Prostate gland (tissue), 2 donors: ENCODE data around the gene TMA7B. TPM values are rescaled to one million over a fixed set of nuclear protein-coding genes. Genes with fewer than 3 reads are reported as not detected.

Experiments used
- DNase-seq: peaks from one replicate; pipeline ENCODE4 v3.0.0-alpha.2; 2019; ENCODE audit warnings: low spot score
- H3K27ac ChIP-seq, 2 donors: fragments of 200-600 bp; sonication (generic); 2 replicates each; pipeline ENCODE4 v1.5.1; 2017 to 2019
- H3K27me3 ChIP-seq: fragments of 200-600 bp; sonication (generic); replicated peaks from 2 replicates; pipeline ENCODE4 v1.5.1; 2019; ENCODE audit not compliant: insufficient read depth
- H3K36me3 ChIP-seq, 2 donors: fragments of 200-600 bp; sonication (generic); 1 replicate in 1 of 2; 2 replicates in 1 of 2; pipeline versions ENCODE4 v1.5.1 to v1.8.1; 2017 to 2019
- H3K4me1 ChIP-seq: fragments of 200-600 bp; sonication (generic); replicated peaks from 2 replicates; pipeline ENCODE4 v1.5.1; 2019
- H3K4me3 ChIP-seq, 2 donors: fragments of 200-600 bp; sonication (generic); 2 replicates each; pipeline ENCODE4 v1.5.1; 2017 to 2019
- H3K9me3 ChIP-seq: fragments of 200-600 bp; sonication (generic); 2 replicates; pipeline ENCODE4 v1.5.1; 2017
- POLR2A ChIP-seq: fragments of 450-650 bp; IDR thresholded peaks from one replicate; pipeline ENCODE4 v1.6.1; 2016; ENCODE audit warnings: antibody characterized with exemption, mild to moderate bottlenecking
- POLR2AphosphoS5 ChIP-seq: sonication (generic); formaldehyde crosslinking; IDR thresholded peaks from one replicate; pipeline ENCODE4 v1.6.1; 2017; ENCODE audit warnings: antibody characterized with exemption
- WGBS: methylation state at CpG from one replicate; pipeline ENCODE4 v1.1.5; 2018; 5-methylcytosine and 5-hydroxymethylcytosine counted together
- intact Hi-C: fragments of 100-400 bp; cut with DNase I; formaldehyde crosslinking; loops from one replicate; pipeline ENCODE4 v1.14.2; 2022
- total RNA-seq, 2 donors: library from RNA; depleted of rRNA; stranded (reverse); fragments of >200 nt; gene quantifications; one replicate each; pipeline ENCODE4 v1.1.0, GENCODE V29; 2016
- TF ChIP-seq, protein P1 (sequence below), 4 experiments: fragments of 200-600 bp in 2 of 4; fragments of 450-650 bp in 2 of 4; sonication (generic) in 2 of 4; IDR thresholded peaks; 1 replicate in 3 of 4; 2 replicates in 1 of 4; pipeline ENCODE4 v1.5.1; 2016 to 2019; ENCODE audit warnings: antibody characterized with exemption in 4 of 4, mild to moderate bottlenecking in 2 of 4, moderate library complexity in 2 of 4

The TMA7B gene
- total RNA-seq, 2 donors from 2014 or later, result not detected

DNA sequence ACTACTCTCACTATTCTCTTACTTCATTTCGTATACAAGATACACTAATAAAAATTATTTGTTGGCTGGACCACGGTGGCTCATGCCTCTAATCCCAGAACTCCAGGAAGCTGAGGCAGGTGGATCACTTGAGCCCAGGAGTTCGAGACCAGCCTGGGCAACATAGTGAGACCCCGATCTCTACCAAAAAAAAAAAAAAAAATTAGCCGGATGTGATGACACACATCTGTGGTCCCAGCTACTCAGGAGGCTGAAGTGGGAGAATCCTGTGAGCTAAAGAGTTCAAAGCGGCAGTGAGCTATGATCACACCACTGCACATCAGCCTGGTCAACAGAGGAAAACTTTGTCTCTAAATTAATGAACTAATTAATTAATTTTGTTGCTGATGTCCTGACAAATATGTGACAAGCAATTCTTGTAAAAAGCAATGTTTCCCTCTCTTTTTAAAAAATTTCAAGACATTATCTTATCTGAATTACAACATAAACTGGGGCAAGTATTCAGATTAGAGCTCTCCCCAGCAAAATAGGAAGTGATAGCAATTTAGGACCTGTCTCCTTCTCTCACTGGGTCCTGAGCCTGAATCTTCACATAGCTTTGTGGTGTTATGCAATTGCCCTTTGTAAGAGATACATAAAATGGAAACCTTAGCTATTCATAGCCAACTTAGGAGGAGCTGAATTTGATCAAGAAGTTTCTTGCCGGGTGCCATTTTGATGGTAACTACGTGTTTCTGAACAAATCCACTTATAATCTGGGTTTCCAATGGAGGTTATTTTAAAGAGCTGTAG lies 17.6 kb upstream of the TMA7B start:
- Histone ChIP-seq H3K4me3 (no peak overlapping the region), H3K4me1 (no peaks in the 10 kb centered on the region), H3K36me3 (no peaks in the 10 kb centered on the region), H3K27me3 (no peaks in the 10 kb centered on the region), H3K9me3 (no peaks in the 10 kb centered on the region), H3K27ac (no peak overlapping the region)
- no peak for TF ChIP-seq POLR2A
- TF ChIP-seq, protein P1, sequence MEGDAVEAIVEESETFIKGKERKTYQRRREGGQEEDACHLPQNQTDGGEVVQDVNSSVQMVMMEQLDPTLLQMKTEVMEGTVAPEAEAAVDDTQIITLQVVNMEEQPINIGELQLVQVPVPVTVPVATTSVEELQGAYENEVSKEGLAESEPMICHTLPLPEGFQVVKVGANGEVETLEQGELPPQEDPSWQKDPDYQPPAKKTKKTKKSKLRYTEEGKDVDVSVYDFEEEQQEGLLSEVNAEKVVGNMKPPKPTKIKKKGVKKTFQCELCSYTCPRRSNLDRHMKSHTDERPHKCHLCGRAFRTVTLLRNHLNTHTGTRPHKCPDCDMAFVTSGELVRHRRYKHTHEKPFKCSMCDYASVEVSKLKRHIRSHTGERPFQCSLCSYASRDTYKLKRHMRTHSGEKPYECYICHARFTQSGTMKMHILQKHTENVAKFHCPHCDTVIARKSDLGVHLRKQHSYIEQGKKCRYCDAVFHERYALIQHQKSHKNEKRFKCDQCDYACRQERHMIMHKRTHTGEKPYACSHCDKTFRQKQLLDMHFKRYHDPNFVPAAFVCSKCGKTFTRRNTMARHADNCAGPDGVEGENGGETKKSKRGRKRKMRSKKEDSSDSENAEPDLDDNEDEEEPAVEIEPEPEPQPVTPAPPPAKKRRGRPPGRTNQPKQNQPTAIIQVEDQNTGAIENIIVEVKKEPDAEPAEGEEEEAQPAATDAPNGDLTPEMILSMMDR (IDR thresholded peaks at IDR 0.05), result no peak
- TF ChIP-seq POLR2AphosphoS5, result no peak
- intact Hi-C loops, result no loop called here
- 70% methylated on average over 8 of the region's 8 CpGs for WGBS
- DNase-seq, result no peak

GRCh38 chr22:39943337-39943736 lies 16.9 kb upstream of the TMA7B start:
- no peak for TF ChIP-seq POLR2AphosphoS5
- TF ChIP-seq, protein P1 (IDR thresholded peaks at IDR 0.05), result no peak
- no peak for TF ChIP-seq POLR2A
- DNase-seq, result no peak
- H3K4me3 ChIP-seq, result no peak overlapping the region
- WGBS, result 82% methylated on average over 5 of the region's 5 CpGs
- H3K27me3 ChIP-seq, result no peaks in the 10 kb centered on the region
- no peaks in the 10 kb centered on the region for H3K4me1 ChIP-seq
- no peak overlapping the region for H3K27ac ChIP-seq
- no peaks in the 10 kb centered on the region for H3K36me3 ChIP-seq
- intact Hi-C loops, result no loop called here
- H3K9me3 ChIP-seq, result no peaks in the 10 kb centered on the region

- no peaks in the 10 kb centered on the region for H3K27me3 ChIP-seq
- H3K4me1 ChIP-seq, result no peaks in the 10 kb centered on the region
- WGBS, result 73% methylated on average over 11 of the region's 11 CpGs
- H3K36me3 ChIP-seq, result no peaks in the 10 kb centered on the region
- intact Hi-C loops, result no loop called here
- no peak overlapping the region for H3K4me3 ChIP-seq
- no peaks in the 10 kb centered on the region for H3K9me3 ChIP-seq
- no peak overlapping the region for H3K27ac ChIP-seq
- TF ChIP-seq POLR2A (no peak), POLR2AphosphoS5 (no peak)
- TF ChIP-seq, protein P1 (IDR thresholded peaks at IDR 0.05), result no peak
- DNase-seq, result no peak
These were observed 16.0 kb upstream of the TMA7B start for GRCh38 chr22:39943953-39944872.

DNA sequence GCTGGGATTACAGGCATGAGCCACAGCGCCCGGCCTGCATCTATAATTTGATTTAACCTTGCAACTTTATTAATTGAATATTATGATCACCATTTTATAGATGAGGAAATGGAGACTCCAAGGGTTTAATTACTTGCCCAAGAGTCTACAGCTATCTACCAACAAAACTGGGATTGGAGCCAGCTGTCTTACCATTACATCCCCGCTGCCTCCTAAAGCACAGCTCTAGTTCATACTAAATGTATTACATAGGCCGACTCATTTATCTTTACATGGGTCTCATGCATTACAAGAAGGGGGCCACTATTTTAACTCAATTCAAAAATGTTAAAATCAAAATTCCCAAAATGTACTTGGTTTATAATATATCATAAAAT lies 14.1 kb upstream of the TMA7B start:
- whole genome bisulfite sequencing, result 94% methylated on average over 4 of the region's 4 CpGs
- TF ChIP-seq POLR2A, result no peak
- TF ChIP-seq, protein P1 (IDR thresholded peaks at IDR 0.05), result no peak
- TF ChIP-seq POLR2AphosphoS5, result no peak
- intact Hi-C loops, result no loop called here
- DNase-seq, result no peak
- no peaks in the 10 kb centered on the region for H3K36me3 ChIP-seq
- no peaks in the 10 kb centered on the region for H3K9me3 ChIP-seq
- H3K27ac ChIP-seq, result no peak overlapping the region
- H3K4me1 ChIP-seq, result no peaks in the 10 kb centered on the region
- H3K27me3 ChIP-seq, result no peaks in the 10 kb centered on the region
- no peak overlapping the region for H3K4me3 ChIP-seq
